SK-N-SH treated with all-trans-retinoic acid at 6 μM for 48 hours (cell line): ENCODE measurements around the gene LARGE1.

Experiments
- CSRNP3 ChIP-seq: fragments of 250-450 bp; sonication (Bioruptor Pico); IDR thresholded peaks from 2 replicates; pipeline ENCODE4 v1.5.1; 2021; ENCODE audit warnings: mild to moderate bottlenecking, moderate library complexity
- OSR1 ChIP-seq: fragments of 250-450 bp; sonication (Bioruptor Pico); IDR thresholded peaks from 2 replicates; pipeline ENCODE4 v1.8.0; 2022; ENCODE audit warnings: moderate library complexity, mild to moderate bottlenecking, inconsistent platforms
- PATZ1 ChIP-seq: fragments of 250-450 bp; sonication (Bioruptor Pico); IDR thresholded peaks from 2 replicates; pipeline ENCODE4 v1.8.0; 2020; ENCODE audit warnings: mild to moderate bottlenecking, moderate library complexity, borderline replicate concordance
- RARB ChIP-seq: fragments of 250-450 bp; sonication (Bioruptor Pico); IDR thresholded peaks from 2 replicates; pipeline ENCODE4 v1.8.0; 2021; ENCODE audit warnings: mild to moderate bottlenecking, moderate library complexity
- ZFP3 ChIP-seq: fragments of 250-450 bp; sonication (Bioruptor Pico); IDR thresholded peaks from 2 replicates; pipeline ENCODE4 v1.5.0; 2020; ENCODE audit warnings: mild to moderate bottlenecking, moderate library complexity
- ZNF70 ChIP-seq: fragments of 450-650 bp; formaldehyde crosslinking; IDR thresholded peaks from 2 replicates; pipeline ENCODE4 v1.5.0; 2020; ENCODE audit warnings: mild to moderate bottlenecking, moderate library complexity

GRCh38 chr22:33464698-33465097 lies 455.6 kb downstream of the LARGE1 start:
- TF ChIP-seq CSRNP3 (CRISPR knock-in tag) (no peak), PATZ1 (CRISPR knock-in tag) (no peak), ZNF70 (CRISPR knock-in tag) (no peak), OSR1 (CRISPR knock-in tag) (no peak), RARB (no peak), ZFP3 (no peak)
